Stimulated activated CD4-positive, alpha-beta T cell treated with anti-CD3 and anti-CD28 coated beads, TNF-alpha, amount 100 ng/mL, for 1 hour (primary cell): ENCODE measurements around the gene NCKAP5.

Source experiments
- DNase-seq, 3 donors: peaks; one replicate each; pipeline ENCODE4 v3.0.0-alpha.2; 2020; ENCODE audit warnings: low read depth in 3 of 3, low spot score in 1 of 3

Gene NCKAP5

GRCh38 chr2:133431289-133431688 lies 137.0 kb downstream of the NCKAP5 start:
- DNase-seq: no peak

GRCh38 chr2:133426791-133427190 lies 141.5 kb downstream of the NCKAP5 start:
- DNase-seq: no peak

GRCh38 chr2:133425612-133426011 lies 142.7 kb downstream of the NCKAP5 start:
- no peak for DNase-seq

- DNase-seq: no peak
These were observed 143.4 kb downstream of the NCKAP5 start for GRCh38 chr2:133424876-133425275.

GRCh38 chr2:133422931-133423351 lies 145.3 kb downstream of the NCKAP5 start:
- DNase-seq: no peak

- no peak for DNase-seq
These were observed 146.5 kb downstream of the NCKAP5 start for GRCh38 chr2:133421516-133422324.

- DNase-seq: no peak
These were observed 147.5 kb downstream of the NCKAP5 start for GRCh38 chr2:133420788-133421187.

- no peak for DNase-seq
These were observed 149.6 kb downstream of the NCKAP5 start for GRCh38 chr2:133418671-133419070.

GRCh38 chr2:133418021-133418420 lies 150.2 kb downstream of the NCKAP5 start:
- DNase-seq: no peak

GRCh38 chr2:133417415-133417814 lies 150.8 kb downstream of the NCKAP5 start:
- no peak for DNase-seq

GRCh38 chr2:133416736-133417135 lies 151.5 kb downstream of the NCKAP5 start:
- no peak for DNase-seq

- DNase-seq: no peak
These were observed 152.1 kb downstream of the NCKAP5 start for GRCh38 chr2:133416146-133416545.

- DNase-seq: no peak
These were observed 152.9 kb downstream of the NCKAP5 start for GRCh38 chr2:133415210-133415876.

GRCh38 chr2:133414486-133415209 lies 153.6 kb downstream of the NCKAP5 start:
- no peak for DNase-seq

GRCh38 chr2:133413863-133414262 lies 154.4 kb downstream of the NCKAP5 start:
- DNase-seq: no peak

- no peak for DNase-seq
These were observed 155.6 kb downstream of the NCKAP5 start for GRCh38 chr2:133412694-133413093.

- DNase-seq: no peak
These were observed 156.4 kb downstream of the NCKAP5 start for GRCh38 chr2:133411857-133412256.

GRCh38 chr2:133411101-133411500 lies 157.2 kb downstream of the NCKAP5 start:
- no peak for DNase-seq

- no peak for DNase-seq
These were observed 158.5 kb downstream of the NCKAP5 start for GRCh38 chr2:133409581-133410285.

- no peak for DNase-seq
These were observed 159.6 kb downstream of the NCKAP5 start for GRCh38 chr2:133408671-133409070.

GRCh38 chr2:133407341-133407740 lies 160.9 kb downstream of the NCKAP5 start:
- no peak for DNase-seq
